IMR-90 (cell line): ENCODE data around the gene NBPF1. TPM values are rescaled to one million over a fixed set of nuclear protein-coding genes. Genes with fewer than 3 reads are reported as not detected.
"Not testable (repeated sequence)": the region's sequence is repeated elsewhere in the genome, so short reads cannot be mapped to it uniquely, and the experiment has no call there.

ENCODE experiments used
- ATAC-seq: fragments of 200-7000 bp; cut with Tn5 transposase; 2 replicates; pipeline ENCODE4 v1.9.1; 2020; ENCODE audit warnings: low read depth, mild to moderate bottlenecking, moderate library complexity
- BruUV-seq: library from RNA; stranded (reverse); fragments of 400-500 nt; replicated peaks from 2 replicates; lab custom pipeline; 2021; lab: Mats Ljungman, UMichigan
- CTCF ChIA-PET: fragments of 300-600 bp; formaldehyde crosslinking; extraction: SDS; loops from one replicate; lab custom pipeline; 2021; ENCODE audit warnings: antibody characterized with exemption; lab: Yijun Ruan, JAX
- POLR2A ChIA-PET: fragments of 300-600 bp; sonication (Branson Sonifier 250); formaldehyde crosslinking; loops from one replicate; lab custom pipeline; 2022; ENCODE audit warnings: antibody characterized with exemption; ENCODE audit not compliant: unreplicated experiment; lab: Charles Lee
- DNase-seq: peaks from one replicate; pipeline ENCODE4 v3.0.0; 2013
- H2AFZ ChIP-seq: replicated peaks from 2 replicates; pipeline ENCODE3; 2013; ENCODE audit warnings: low read length, mild to moderate bottlenecking; ENCODE audit not compliant: poor library complexity
- H2AK5ac ChIP-seq: 2 replicates; pipeline ENCODE4 v1.6.1; 2013; ENCODE audit warnings: low read depth, low read length, inconsistent platforms
- H2AK9ac ChIP-seq: replicated peaks from 2 replicates; pipeline ENCODE3; 2013; ENCODE audit warnings: mild to moderate bottlenecking, low read depth, low read length, moderate library complexity; ENCODE audit not compliant: poor library complexity
- H2BK120ac ChIP-seq: 2 replicates; pipeline ENCODE4 v1.6.1; 2013; ENCODE audit warnings: low read depth, low read length, inconsistent platforms
- H2BK15ac ChIP-seq: 3 replicates; pipeline ENCODE4 v1.6.1; 2013; ENCODE audit warnings: low read depth, low read length, inconsistent platforms
- H2BK20ac ChIP-seq: 2 replicates; pipeline ENCODE4 v1.6.1; 2013; ENCODE audit warnings: low read depth, mild to moderate bottlenecking, inconsistent platforms, low read length, moderate library complexity
- H2BK5ac ChIP-seq: 2 replicates; pipeline ENCODE4 v1.6.1; 2013; ENCODE audit warnings: mild to moderate bottlenecking, low read depth, low read length, inconsistent platforms; ENCODE audit not compliant: poor library complexity, severe bottlenecking
- H3K14ac ChIP-seq: replicated peaks from 2 replicates; pipeline ENCODE4 v1.6.1; 2013; ENCODE audit warnings: low read depth, low read length, inconsistent platforms
- H3K18ac ChIP-seq: 2 replicates; pipeline ENCODE4 v1.6.1; 2013; ENCODE audit warnings: low read depth, low read length, control low read depth
- H3K23ac ChIP-seq: 2 replicates; pipeline ENCODE4 v1.6.1; 2013; ENCODE audit warnings: low read depth, low read length, inconsistent platforms
- H3K27ac ChIP-seq: 2 replicates; pipeline ENCODE4 v1.5.1; 2013; ENCODE audit warnings: mild to moderate bottlenecking, control low read depth, low read length; ENCODE audit not compliant: insufficient read depth
- H3K27me3 ChIP-seq: 2 replicates; pipeline ENCODE4 v1.6.1; 2013; ENCODE audit warnings: low read length; ENCODE audit not compliant: control insufficient read depth, insufficient read depth
- H3K36me3 ChIP-seq: 2 replicates; pipeline ENCODE4 v1.6.1; 2013; ENCODE audit warnings: low read length, mixed read lengths; ENCODE audit not compliant: control insufficient read depth, insufficient read depth
- H3K4ac ChIP-seq: 2 replicates; pipeline ENCODE4 v1.6.1; 2013; ENCODE audit warnings: low read depth, low read length, inconsistent platforms
- H3K4me1 ChIP-seq: 2 replicates; pipeline ENCODE4 v1.6.1; 2013; ENCODE audit warnings: low read length, mixed read lengths; ENCODE audit not compliant: control insufficient read depth, insufficient read depth
- H3K4me2 ChIP-seq: 2 replicates; pipeline ENCODE4 v1.6.1; 2013; ENCODE audit warnings: low read depth, mild to moderate bottlenecking, control low read depth, low read length, moderate library complexity
- H3K4me3 ChIP-seq: 2 replicates; pipeline ENCODE4 v1.5.1; 2013; ENCODE audit warnings: low read depth, mild to moderate bottlenecking, control low read depth, low read length, moderate library complexity; ENCODE audit not compliant: insufficient read depth
- H3K56ac ChIP-seq: 2 replicates; pipeline ENCODE4 v1.6.1; 2013; ENCODE audit warnings: low read length, inconsistent platforms; ENCODE audit not compliant: insufficient read depth; ENCODE audit errors: extremely low read depth
- H3K79me1 ChIP-seq, 2 experiments: 2 replicates each; pipeline ENCODE4 v1.6.1; 2013; ENCODE audit warnings: low read length in 2 of 2, inconsistent platforms in 1 of 2, low read depth in 1 of 2
- H3K9ac ChIP-seq: 2 replicates; pipeline ENCODE4 v1.6.1; 2013; ENCODE audit warnings: low read depth, low read length, control low read depth
- H3K9me1 ChIP-seq: 2 replicates; pipeline ENCODE4 v1.6.1; 2013; ENCODE audit warnings: low read length, inconsistent platforms; ENCODE audit not compliant: insufficient read depth
- H3K9me3 ChIP-seq: 2 replicates; pipeline ENCODE4 v1.6.1; 2013; ENCODE audit warnings: low read length; ENCODE audit not compliant: control insufficient read depth, insufficient read depth
- H4K20me1 ChIP-seq: 2 replicates; pipeline ENCODE4 v1.6.1; 2013; ENCODE audit warnings: low read length, inconsistent platforms; ENCODE audit not compliant: insufficient read depth
- H4K5ac ChIP-seq: 2 replicates; pipeline ENCODE4 v1.6.1; 2013; ENCODE audit warnings: mild to moderate bottlenecking, low read depth, low read length, control low read depth
- H4K8ac ChIP-seq, 2 experiments: 2 replicates each; pipeline ENCODE4 v1.6.1; 2013; ENCODE audit warnings: low read depth in 2 of 2, low read length in 2 of 2, control low read depth in 1 of 2, inconsistent platforms in 1 of 2
- H4K91ac ChIP-seq: 2 replicates; pipeline ENCODE4 v1.6.1; 2013; ENCODE audit warnings: low read depth, low read length, inconsistent platforms; ENCODE audit not compliant: insufficient read depth
- WGBS, 2 experiments: methylation state at CpG; one replicate each; pipeline versions ENCODE4 v1.1.5 to v1.1.7; 2013; ENCODE audit warnings: missing lambda C conversion rate in 2 of 2; ENCODE audit not compliant: insufficient read length in 1 of 2; ENCODE audit errors: extremely low coverage in 2 of 2; 5-methylcytosine and 5-hydroxymethylcytosine counted together
- dilution Hi-C: fragments of 300-500 bp; cut with HindIII; formaldehyde crosslinking; loops from one replicate; pipeline ENCODE4 v1.14.3; 2018; ENCODE audit warnings: low sequenced_read_pairs; ENCODE audit not compliant: unreplicated experiment
- in situ Hi-C: fragments of 300-500 bp; cut with MboI; formaldehyde crosslinking; loops from 3 replicates; pipeline ENCODE4 v1.14.3; 2019; ENCODE audit warnings: low sequenced_read_pairs, inconsistent platforms, mixed read lengths
- intact Hi-C: fragments of 100-400 bp; cut with micrococcal nuclease; formaldehyde crosslinking; loops from 2 replicates; pipeline ENCODE4 v1.10.0; 2022
- polyA plus RNA-seq, 3 experiments: library from polyadenylated mRNA; depleted of rRNA; stranded (reverse); fragments of >200 nt; gene quantifications; 2 replicates each; pipeline ENCODE4 v1.2.3, GENCODE V29; 2012; ENCODE audit warnings: low replicate concordance in 1 of 3
- total RNA-seq: library from RNA; depleted of rRNA; stranded (reverse); fragments of >200 nt; gene quantifications from 2 replicates; pipeline ENCODE4 v1.2.3, GENCODE V29; 2012

The NBPF1 gene
- total and polyA plus RNA-seq, 2 of the 4 experiments (the other 2 are of a cell fraction): 18.8 to 25.3 TPM

- H2BK15ac ChIP-seq, H2BK20ac ChIP-seq, H3K56ac ChIP-seq, H4K91ac ChIP-seq, H3K27me3 ChIP-seq, H2AK9ac ChIP-seq, H4K5ac ChIP-seq, H3K36me3 ChIP-seq, CTCF ChIA-PET, H3K27ac ChIP-seq, H4K8ac ChIP-seq, H2AFZ ChIP-seq, ATAC-seq, H2BK5ac ChIP-seq, H2BK120ac ChIP-seq, in situ Hi-C loops, POLR2A ChIA-PET, H2AK5ac ChIP-seq, BruUV-seq, H4K20me1 ChIP-seq, H3K4me1 ChIP-seq, H3K4ac ChIP-seq, H3K18ac ChIP-seq, H3K4me2 ChIP-seq, H3K23ac ChIP-seq, H3K14ac ChIP-seq, H3K4me3 ChIP-seq, dilution Hi-C loops, intact Hi-C loops, H3K9me3 ChIP-seq, H3K9ac ChIP-seq, DNase-seq, H3K9me1 ChIP-seq: not testable (repeated sequence)
- WGBS, 2 experiments: no CpG with 5 or more reads among the region's 32 CpGs
- H3K79me1 ChIP-seq: peaks cover 7 to 12% of the 10 kb centered on the region in 2 experiments
Measured at GRCh38 chr1:16648250-16648649, 34.9 kb upstream of the NBPF1 start.

DNA sequence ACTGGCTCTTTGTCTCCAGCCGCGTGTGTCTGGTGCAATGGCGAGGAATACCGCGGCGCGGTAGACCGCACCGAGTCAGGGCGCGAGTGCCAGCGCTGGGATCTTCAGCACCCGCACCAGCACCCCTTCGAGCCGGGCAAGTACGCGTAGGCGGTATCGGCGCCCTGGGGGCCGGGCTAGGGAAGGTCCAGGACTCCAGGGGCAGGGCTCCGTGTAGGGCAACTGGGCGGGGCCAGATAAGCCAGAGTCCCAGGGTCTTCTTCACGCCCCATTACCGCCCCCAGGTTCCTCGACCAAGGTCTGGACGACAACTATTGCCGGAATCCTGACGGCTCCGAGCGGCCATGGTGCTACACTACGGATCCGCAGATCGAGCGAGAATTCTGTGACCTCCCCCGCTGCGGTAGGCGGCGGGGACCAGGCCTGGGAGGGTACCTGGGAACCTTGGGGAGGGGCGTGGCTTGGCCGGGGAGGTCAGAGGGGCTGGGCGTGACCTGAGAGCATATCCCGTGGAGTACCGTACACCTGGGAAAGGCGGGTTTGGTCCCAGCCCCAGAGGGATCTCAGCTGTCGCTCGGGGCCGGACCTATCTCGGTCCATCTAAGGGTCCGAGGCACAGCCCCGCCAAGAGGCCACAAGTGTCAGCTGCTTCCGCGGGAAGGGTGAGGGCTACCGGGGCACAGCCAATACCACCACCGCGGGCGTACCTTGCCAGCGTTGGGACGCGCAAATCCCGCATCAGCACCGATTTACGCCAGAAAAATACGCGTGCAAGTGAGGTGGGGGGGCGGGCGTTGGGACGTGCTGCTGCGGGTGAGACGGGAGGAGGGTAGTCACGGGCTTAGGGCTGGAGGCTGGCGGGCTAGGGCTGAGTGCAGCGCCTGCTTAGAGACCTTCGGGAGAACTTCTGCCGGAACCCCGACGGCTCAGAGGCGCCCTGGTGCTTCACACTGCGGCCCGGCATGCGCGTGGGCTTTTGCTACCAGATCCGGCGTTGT lies 34.1 kb upstream of the NBPF1 start:
- H3K36me3 ChIP-seq, H3K4me2 ChIP-seq, intact Hi-C loops, DNase-seq, H4K20me1 ChIP-seq, H3K27me3 ChIP-seq, H3K56ac ChIP-seq, CTCF ChIA-PET, dilution Hi-C loops, H3K4me1 ChIP-seq, BruUV-seq, in situ Hi-C loops, H4K91ac ChIP-seq, H4K5ac ChIP-seq, H2BK15ac ChIP-seq, H3K18ac ChIP-seq, H3K23ac ChIP-seq, H4K8ac ChIP-seq, POLR2A ChIA-PET, H3K9ac ChIP-seq, H3K14ac ChIP-seq, H2BK20ac ChIP-seq, H2AK9ac ChIP-seq, H3K9me3 ChIP-seq, H2BK5ac ChIP-seq, H3K4ac ChIP-seq, H3K27ac ChIP-seq, H2BK120ac ChIP-seq, H2AFZ ChIP-seq, H2AK5ac ChIP-seq, ATAC-seq, H3K4me3 ChIP-seq, H3K9me1 ChIP-seq: not testable (repeated sequence)
- 15% methylated on average over 4 of the region's 84 CpGs; no CpG with 5 or more reads in 1 of the 2 experiments for WGBS, 2 experiments
- H3K79me1 ChIP-seq: peaks cover 7 to 18% of the 10 kb centered on the region in 2 experiments
